GM19463 (cell line): Measurements from ENCODE around the gene DNPEP.
"Not testable (repeated sequence)": the region's sequence is repeated elsewhere in the genome, so short reads cannot be mapped to it uniquely, and the experiment has no call there.

Source experiments
- ATAC-seq: cut with Tn5 transposase; IDR thresholded peaks from one replicate; pipeline ENCODE4 v1.9.1; 2021; ENCODE audit warnings: mild to moderate bottlenecking, moderate library complexity; ENCODE audit not compliant: unreplicated experiment

The DNPEP gene

DNA sequence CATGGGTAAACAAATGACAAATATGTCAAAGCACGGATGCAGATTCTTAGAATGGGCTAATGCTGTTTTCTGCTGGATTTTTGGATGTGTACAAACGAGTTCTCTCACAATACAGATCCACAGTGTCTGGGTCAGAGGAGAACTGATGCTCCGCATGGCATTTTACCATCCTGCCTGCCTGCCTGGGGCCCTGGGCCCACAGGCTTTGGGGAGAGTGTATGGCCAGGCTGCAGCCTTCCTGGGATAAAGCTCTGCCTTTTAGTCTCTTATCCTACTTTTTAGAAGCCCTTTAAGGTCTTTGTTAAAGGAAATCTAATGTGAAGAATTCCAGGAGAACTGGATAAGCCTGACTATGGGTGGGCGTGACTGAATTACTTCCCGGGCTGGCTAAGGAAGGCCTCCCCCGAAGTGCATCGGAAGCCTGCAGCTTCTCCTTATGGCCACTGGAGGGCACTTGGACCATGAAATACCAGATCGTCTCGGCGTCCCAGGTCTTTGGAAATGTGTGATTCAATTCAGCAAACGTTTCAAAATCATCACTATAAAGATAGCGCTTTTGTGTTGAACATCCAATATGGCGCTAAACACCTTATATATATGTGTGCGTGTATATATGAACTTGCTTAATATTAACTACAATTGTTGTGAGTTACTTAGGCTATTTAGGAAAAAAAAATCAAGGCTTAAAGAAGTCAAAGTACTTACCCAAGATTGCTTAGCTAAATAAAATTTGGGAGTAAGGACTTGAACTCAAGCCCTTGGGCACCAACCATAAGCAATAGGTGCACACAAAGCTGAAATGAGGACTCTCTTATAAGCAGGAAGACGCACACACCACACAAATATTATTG lies 15.2 kb upstream of the DNPEP start:
- ATAC-seq, result peak; percentile 86

DNA sequence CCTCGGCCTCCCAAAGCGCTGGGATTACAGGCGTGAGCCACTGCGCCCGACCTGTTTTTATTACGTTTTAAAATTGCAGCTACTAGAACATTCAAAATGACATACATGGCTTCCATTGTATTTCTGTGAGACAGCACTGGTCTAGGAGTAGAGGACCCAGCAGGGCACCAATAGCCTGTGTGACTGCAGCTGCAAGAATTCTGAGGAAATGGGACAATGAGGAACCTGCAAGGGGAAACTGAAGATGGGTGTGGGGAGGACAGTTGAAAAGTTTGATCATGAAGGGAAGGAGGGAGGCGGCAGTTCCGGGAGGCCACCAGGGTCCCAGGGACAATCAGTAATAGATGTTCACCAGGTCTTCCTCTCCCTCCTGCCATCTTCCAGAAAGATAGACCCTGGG lies 13.9 kb upstream of the DNPEP start:
- no peak for ATAC-seq

DNA sequence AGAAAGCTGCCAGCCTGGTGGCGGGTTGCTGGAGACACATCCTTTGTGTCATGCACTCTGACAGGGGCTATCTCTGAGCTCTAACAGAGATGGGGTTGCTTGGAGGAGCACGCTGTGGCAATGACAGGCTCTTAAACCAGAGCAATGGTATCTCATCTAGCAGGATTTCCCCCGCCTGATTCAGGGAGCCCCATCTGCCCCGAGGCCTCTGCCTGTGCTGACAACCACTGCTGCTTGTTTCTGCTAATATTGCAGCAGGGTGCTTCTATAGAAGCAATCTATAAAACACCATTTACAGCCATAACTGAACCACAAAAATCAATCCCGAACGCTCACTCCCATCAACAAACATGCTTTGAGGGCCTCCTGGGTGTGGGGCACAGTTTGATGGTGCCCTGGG lies 12.8 kb upstream of the DNPEP start:
- ATAC-seq, result no peak

DNA sequence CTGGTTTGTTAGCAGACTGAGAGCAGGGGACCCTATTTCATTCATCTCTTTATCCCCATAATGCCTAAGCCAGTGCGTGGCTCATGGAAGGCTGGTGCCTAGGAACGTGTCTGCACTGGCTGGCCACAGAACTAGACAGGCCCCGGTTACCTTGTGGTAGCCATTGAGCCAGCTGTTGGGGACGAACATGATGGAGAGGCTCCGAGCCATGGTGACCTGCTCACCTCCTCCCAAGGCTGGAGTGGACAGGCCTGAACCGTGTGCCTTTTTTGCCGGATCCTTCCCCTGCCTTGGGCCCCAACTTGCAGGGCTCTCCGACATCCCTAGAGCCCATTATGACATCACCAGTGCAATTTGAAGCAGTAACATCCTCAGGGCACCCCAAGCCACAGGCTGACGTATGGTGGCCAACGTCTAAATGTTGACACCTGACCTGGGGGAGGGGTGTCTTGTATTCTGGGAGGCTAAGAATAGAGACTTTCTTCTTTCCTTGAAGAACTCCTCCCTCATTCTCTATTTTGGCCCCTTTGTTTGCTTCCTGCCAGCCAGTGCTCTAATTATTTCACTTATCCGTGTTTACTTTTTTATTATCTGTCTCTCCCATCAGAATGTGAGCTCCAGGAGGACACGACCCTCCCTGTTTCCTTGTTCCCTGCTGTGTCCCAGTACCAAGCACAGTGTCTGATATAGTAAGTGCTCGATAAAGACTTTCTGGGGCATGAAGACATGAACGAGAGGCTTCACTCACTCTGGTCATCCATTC lies 12.2 kb upstream of the DNPEP start:
- no peak for ATAC-seq

DNA sequence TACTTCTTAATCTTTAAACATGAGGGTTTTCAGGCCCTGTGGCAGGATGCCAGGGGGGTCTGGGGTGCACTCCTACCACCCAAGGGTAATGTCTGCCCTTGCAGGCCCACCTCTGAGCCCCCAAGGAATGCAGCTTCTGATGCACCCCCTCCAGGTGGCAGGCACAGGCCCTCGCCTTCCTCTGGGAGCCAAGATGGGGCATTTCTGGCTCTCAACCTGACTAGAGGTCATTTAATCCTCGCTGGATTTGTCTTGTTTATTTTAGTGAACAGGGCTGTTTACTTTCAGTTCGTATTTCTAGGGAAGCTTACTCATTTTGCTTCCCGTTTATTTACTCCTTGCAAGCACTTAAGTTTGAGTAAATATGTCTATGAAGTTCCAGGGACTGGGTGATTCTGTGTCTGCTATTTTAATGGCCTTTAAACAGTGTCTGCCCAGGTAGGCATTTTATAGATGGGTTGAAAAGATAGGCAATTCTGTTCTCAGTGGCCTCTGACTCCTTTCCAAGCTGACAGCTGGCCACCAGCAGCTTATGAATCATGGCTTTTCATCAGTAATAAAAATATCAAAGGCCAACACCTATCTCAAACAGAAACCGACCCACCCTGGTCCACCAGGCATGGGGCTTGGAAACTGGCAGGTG lies 11.1 kb upstream of the DNPEP start:
- no peak for ATAC-seq

DNA sequence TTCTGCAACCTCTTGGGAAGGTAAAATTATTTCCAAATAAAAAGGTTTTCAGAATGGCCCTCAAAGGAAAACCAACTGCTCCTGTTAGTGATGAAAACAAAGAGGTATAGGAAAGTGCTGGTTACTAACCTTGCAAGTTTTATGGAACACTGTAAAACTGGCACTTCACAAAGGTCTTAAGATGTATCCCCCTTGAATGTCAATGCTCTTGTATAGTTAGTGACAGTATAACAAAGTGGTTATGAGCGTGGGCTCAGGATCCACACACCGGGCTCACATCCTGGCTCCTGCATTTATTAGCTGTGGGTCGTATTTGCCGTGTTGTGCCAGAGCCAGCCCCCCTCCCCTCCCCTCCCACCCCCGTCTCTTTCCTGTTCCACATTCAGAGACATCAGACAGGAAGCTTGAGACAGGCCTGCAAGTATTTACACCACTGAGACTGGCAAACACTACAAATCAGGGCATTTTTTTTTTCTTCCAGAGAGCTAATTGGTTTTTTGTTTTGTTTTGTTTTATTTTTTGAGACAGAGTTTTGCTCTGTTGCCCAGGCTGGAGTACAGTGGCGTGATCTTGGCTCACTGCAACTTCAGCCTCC lies 9.2 kb upstream of the DNPEP start:
- no peak for ATAC-seq

DNA sequence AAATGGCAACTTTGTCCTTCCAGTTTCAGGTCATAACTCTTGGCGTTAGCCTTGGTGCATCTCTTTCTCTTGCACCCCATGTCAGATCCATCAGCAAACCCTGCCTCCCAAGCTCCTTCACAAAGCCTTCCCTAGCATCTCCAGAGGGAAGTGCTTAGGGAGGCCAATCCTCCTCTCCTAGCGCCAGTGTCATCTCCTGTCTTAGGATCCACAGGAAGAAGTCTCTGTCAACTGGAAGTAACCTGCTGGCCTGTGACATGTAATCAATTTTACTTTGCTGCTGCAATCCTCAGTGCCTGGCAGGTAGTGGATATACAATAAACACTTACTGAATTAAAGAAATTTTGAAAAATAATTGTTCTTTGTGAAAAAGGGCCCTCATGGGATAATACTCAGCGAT lies 7.9 kb upstream of the DNPEP start:
- ATAC-seq, result no peak

DNA sequence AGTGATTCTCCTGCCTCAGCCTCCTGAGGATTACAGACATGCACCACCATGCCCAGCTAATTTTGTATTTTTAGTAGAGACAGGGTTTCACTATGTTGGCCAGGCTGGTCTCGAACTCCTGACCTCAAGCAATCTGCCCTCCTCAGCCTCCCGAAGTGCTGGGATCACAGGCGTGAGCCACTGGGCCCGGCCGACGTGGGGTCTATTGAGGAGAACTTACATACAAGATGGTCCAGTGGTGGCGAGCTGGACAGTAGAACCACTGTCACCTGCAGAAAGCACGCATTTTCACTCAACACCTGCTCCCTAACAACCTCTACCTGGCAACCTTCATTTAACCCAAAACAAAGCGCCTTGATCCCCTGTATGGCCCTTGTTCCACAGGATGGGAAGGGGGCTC lies 7.3 kb upstream of the DNPEP start:
- not testable (repeated sequence) for ATAC-seq

DNA sequence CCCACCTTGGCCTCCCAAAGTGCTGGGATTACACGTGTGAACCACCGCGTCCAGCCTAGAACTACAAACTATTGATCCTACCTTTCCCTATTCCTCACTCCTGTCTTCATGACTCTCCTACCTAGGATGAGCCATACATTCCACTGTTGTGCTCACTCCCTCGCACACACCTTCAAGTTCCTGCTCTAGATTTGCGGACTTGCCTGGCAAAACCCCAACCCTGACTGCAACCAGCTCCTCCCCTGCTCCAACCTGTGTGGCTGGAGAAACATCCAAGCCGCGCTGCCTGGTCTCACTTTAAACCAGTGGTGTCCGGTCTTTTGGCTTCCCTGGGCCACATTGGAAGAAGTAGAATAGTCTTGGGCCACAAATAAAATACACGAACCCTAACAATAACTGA lies 5.0 kb upstream of the DNPEP start:
- no peak for ATAC-seq

DNA sequence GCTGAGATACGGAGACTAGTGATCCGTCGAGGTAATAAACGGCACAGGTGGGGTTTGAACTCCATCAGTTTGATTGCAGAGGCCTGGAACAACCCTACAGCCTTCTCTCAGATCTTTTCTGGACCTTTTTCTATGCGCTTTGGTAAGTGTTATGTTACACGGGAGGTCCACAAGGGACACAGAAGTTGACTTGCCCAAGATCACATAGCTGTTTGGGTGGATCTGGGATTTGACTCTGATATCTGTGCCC lies 1.1 kb upstream of the DNPEP start:
- no peak for ATAC-seq

DNA sequence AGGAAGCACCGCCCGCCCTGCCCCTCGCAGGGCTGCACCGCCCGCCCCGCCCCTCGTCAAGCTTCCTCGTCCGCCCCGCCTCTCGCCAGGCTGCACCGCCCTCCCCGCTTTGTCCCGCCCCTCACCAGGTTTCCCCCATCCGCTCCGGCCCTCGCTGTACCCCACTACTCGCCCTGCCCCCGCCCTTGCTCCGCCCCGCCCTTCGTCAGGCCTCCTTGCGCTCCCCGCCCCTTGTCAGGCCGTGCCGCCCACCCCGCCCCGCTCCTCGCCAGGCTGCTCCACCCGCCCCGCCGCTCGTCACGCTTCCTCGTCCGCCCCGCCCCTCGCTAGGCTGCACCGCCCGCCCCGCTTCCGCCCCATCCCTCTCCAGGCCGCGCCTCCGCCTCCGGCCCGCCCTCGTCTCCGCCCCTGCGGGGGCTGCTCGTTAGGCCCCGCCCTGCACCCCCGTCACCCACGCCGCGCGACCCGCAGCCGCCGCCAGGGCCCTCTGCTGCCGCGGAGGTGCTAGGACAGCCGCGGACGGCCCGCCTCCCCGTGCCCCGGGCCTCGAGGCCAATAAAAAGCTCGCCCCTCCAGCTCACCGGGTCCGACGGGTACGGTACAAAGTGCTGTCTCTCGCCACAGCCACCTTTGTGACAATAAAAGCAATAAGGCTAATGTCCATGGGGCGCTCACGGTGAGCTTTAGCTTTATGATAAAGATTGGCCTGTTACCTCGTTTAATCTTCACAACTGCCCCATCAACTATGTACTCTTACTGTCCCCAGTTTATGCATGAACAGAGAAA lies 602 bp upstream of the DNPEP start:
- ATAC-seq, result peak; percentile 79

DNA sequence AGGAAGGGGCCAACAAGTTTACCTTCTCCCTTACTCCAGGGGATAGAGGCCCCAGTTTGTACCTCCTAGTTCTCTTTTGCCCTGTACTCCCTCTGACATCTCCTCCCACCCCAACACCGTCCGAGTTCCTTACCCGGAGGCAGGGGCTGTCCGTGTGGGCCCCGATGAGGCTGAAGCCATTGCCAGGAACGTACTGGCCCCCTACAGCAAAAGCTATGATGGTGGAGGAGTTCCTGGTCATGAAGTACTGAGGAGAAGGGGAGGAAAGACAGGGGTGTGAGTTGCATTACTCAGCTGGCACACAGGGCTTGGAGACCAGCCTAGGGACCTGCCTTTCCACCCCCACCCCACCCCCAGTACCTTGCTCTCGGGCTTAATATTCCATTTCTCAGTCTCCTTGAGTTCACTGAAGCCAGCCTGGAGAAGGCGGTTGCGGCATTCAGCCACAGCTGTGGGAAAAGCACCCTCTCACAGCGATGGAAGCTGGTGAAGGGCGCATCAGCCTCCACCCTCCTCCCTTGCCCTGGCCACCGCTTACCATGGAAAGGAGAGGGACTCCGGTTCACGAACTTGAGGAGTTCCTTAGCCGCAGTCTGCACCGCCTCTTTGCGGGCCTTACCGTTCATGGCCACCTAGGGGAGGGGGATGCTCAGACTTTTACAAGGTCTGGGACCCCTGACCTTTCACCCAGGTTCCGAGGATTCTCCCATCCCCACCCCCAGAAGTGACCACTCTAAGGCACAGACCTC lies 1.0 kb downstream of the DNPEP start:
- no peak for ATAC-seq

DNA sequence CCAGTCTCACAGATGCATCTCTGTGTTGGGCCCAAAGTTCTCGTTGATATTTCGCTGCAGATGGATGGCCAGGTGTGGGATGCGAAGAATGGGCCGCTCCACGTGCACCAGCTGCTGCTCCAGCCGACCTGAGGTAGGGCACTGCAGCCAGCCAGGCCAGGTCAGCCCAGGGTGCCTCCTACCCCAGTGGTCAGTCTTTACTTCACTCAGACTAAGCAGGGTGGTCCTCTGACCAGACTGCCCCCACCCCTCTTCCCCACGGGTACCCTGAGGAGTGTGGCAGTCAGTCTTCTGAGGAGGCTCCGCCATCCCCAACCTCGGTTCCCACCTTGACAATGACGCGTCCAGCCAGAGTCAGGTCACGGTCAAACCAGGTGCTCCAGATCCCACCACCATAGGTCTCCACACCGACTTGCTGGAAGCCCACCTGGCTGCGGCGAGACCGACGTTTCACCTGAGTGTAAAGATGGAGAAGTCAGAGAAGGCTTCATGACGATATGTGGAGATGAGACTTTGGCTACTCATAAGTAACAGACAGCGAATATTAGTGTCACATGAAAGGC lies 1.7 kb downstream of the DNPEP start:
- no peak for ATAC-seq

DNA sequence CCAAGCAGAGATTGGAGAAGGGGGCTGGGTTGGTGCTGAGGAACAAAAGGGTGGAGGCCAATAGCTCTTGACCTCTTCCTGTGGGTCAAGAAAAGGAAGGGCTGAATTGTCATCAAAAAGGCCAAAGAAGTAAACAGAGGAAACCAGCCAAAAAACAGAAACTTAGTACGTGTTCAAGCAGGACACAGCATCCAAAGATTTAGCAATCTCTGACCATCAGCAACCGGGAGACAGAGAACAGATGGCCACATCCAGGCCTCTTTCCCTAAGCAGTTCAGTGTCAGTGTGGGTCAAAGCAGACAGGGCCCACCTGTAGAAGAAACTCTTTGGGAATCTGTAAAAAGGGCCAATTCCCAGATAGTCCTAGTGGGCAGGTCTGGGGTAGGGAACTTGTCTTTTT lies 2.9 kb downstream of the DNPEP start:
- no peak for ATAC-seq

DNA sequence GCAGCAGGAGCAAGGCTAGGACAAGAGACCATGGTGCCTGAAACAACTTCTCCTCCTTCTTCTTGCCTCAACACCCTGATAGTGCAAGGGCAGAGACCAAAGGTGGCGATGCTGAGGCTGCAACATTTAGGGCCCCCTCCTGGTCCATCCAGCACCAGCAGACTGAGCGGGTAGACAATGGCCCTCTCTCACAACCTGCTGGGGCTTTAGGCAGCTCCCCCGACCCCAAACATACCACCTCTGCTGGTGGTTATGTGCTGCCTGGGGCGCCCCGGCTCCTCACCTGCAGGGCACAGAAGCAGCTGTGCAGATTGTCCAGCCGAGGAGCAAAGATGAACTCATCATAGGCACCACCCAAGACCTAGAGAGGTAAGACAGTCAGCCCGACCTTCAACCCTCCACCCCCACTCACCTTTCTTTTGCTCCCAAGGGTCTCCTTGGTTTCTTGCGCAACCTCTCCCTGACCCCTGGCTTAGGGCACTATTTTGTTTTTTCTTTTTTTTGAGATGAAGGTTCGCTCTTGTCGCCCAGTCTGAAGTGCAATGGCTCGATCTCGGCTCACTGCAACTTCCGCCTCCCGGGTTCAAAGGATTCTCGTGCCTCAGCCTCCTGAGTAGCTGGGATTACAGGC lies 3.5 kb downstream of the DNPEP start:
- ATAC-seq, result no peak

DNA sequence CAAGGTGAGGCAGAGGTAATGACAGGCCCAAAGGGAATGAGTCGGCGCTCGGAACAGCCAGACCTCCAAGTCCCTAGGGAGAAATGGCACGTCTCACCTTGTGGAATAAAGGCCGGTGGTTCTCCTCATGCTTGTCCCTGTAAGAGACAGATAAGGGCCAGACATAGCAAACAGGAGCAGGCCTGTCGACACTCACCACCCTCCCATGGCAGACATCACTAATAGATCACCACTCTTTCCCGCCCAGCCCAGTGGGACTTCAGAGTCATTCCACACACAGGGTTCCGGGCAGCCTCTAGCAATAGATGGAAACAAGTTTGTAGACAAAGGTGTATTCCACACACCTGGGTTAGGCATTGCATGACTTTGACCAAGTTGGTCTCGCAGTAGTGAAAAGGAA lies 6.3 kb downstream of the DNPEP start:
- ATAC-seq, result no peak

DNA sequence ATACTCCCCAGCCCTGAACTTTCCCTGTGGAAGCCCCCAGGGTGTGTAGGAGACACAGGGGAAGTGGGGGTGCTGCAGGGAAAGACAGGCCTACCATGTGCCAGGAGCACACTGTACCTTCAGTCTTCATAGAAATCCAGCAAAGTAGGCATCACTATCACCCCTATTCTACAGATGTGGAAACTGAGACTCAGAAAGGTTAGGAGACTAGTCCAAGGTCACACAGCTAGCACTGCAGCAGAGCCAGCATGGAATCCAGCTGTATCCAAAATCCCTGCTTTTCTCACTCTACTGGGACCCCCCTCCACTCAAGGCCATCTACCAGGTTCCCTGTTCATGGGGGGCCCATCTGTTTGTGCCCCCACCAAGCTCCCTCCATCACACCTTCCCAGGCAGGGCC lies 6.8 kb downstream of the DNPEP start:
- ATAC-seq, result no peak

DNA sequence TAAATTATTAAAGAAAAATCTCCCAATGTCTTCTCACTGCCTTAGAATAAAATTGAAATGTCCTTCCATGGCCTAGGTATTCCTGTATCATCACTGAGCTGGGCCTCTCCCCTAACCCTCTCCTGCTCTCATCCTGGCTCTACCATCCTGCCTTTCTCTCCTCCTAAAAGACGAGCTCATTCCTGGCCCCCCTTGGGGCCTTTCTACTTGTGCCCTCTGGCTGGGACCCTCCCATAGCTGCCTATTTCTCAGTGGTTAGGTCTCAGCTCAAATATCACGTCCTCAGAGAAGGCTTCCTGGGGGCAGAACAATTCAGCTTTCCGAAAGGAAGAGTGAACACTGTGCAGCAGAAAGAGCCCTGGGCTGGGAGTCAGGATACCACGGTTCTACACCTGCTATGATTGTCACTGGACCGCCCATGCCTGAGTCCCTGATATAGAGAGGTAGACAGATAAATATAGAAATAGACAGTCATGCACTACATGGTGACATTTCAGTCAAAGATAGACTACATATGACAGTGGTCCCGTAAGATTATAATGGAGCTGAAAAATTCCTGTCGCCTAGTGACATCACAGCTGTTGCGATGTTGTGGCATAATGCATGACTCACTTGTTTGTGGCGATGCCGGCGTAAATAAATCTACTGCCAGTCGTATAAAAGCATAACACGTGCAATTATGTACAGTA lies 9.4 kb downstream of the DNPEP start:
- no peak for ATAC-seq

DNA sequence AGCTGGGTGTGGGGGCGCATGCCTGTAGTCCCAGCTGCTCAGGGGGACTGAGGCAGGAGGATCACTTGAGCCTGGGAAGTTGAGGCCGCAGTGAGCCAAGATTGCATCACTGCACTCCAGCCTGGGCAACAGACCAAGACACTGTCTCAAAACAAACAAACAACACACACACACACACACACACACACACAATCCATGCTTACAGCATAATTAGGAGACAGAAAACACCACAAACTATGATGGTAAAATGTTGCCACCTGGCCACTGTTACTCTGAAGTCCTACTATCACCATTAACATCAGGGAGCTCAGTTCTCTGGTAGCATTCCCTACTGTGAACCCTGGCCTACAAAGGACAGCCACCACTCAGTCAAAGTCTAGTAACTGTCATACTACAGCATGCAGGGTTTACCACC lies 18.3 kb downstream of the DNPEP start:
- ATAC-seq, result no peak
